A673 (cell line): ENCODE results near the gene TRIM10.

Source experiments
- CTCF ChIP-seq: fragments of 300-800, 200-600 bp; sonication (generic); conservative IDR thresholded peaks from 2 replicates; pipeline ENCODE4 v1.5.1; 2017; ENCODE audit warnings: low read depth, mild to moderate bottlenecking, antibody characterized with exemption, low read length, moderate library complexity, mixed read lengths
- EZH2 ChIP-seq: fragments of 200-600 bp; sonication (generic); IDR thresholded peaks from 2 replicates; pipeline ENCODE4 v1.6.1; 2017; ENCODE audit warnings: borderline replicate concordance, low read depth, mild to moderate bottlenecking, mixed read lengths, antibody characterized with exemption, low read length; ENCODE audit not compliant: poor library complexity, severe bottlenecking

- TF ChIP-seq CTCF (no peak), EZH2 (no peak)
These were observed 13.9 kb downstream of the TRIM10 start for GRCh38 chr6:30147096-30147495.
